KOPT-K1 (cell line): ENCODE results near the gene NLRC4.
"Not testable (repeated sequence)": the region's sequence is repeated elsewhere in the genome, so short reads cannot be mapped to it uniquely, and the experiment has no call there.

Source experiments
- H3K27ac ChIP-seq: fragments of 200-600 bp; sonication (generic); 2 replicates; pipeline ENCODE4 v1.5.1; 2016; ENCODE audit warnings: antibody characterized with exemption, mild to moderate bottlenecking, low read depth, low read length; ENCODE audit not compliant: poor library complexity, severe bottlenecking
- H3K36me3 ChIP-seq: fragments of 200-600 bp; sonication (generic); 2 replicates; pipeline ENCODE4 v1.5.1; 2017; ENCODE audit warnings: antibody characterized with exemption, mild to moderate bottlenecking, low read length, moderate library complexity; ENCODE audit not compliant: insufficient read depth
- H3K9me3 ChIP-seq: fragments of 200-600 bp; sonication (generic); 2 replicates; pipeline ENCODE4 v1.5.1; 2017; ENCODE audit warnings: antibody characterized with exemption, low read length, mild to moderate bottlenecking; ENCODE audit not compliant: insufficient read depth, poor library complexity, severe bottlenecking

Gene NLRC4

GRCh38 chr2:32227492-32227891, 37.2 kb downstream of the NLRC4 start:
- peaks cover 34% of the 10 kb centered on the region for H3K36me3 ChIP-seq
- H3K27ac ChIP-seq = no peak overlapping the region
- H3K9me3 ChIP-seq = no peaks in the 10 kb centered on the region

GRCh38 chr2:32222966-32223365, 41.7 kb downstream of the NLRC4 start:
- Histone ChIP-seq H3K27ac (no peak overlapping the region), H3K9me3 (no peaks in the 10 kb centered on the region), H3K36me3 (peaks cover 74% of the 10 kb centered on the region)

GRCh38 chr2:32220445-32220844, 44.2 kb downstream of the NLRC4 start:
- Histone ChIP-seq H3K27ac (no peak overlapping the region), H3K9me3 (no peaks in the 10 kb centered on the region), H3K36me3 (peaks cover 79% of the 10 kb centered on the region)

GRCh38 chr2:32212295-32212694, 52.4 kb downstream of the NLRC4 start:
- H3K9me3 ChIP-seq = no peaks in the 10 kb centered on the region
- no peak overlapping the region for H3K27ac ChIP-seq
- peaks cover 59% of the 10 kb centered on the region for H3K36me3 ChIP-seq

GRCh38 chr2:32210767-32211408, 53.8 kb downstream of the NLRC4 start:
- Histone ChIP-seq H3K9me3 (no peaks in the 10 kb centered on the region), H3K36me3 (peaks cover 51% of the 10 kb centered on the region), H3K27ac (no peak overlapping the region)

- not testable (repeated sequence) for H3K27ac ChIP-seq
- H3K36me3 ChIP-seq = peaks cover 56% of the 10 kb centered on the region
Measured at GRCh38 chr2:32203428-32203827, 61.3 kb downstream of the NLRC4 start.

GRCh38 chr2:32200814-32201213, 63.9 kb downstream of the NLRC4 start:
- no peak overlapping the region for H3K27ac ChIP-seq
- H3K9me3 ChIP-seq = no peaks in the 10 kb centered on the region
- H3K36me3 ChIP-seq = peaks cover 78% of the 10 kb centered on the region

More at GRCh38 chr2:32203428-32203827, 61.3 kb downstream of the NLRC4 start:
- H3K9me3 ChIP-seq = not testable (repeated sequence)

- Histone ChIP-seq H3K36me3 (peaks cover 59% of the 10 kb centered on the region), H3K9me3 (no peaks in the 10 kb centered on the region), H3K27ac (no peak overlapping the region)
Measured at GRCh38 chr2:32192418-32192817, 72.3 kb downstream of the NLRC4 start.

- H3K27ac ChIP-seq = no peak overlapping the region
- peaks cover 62% of the 10 kb centered on the region for H3K36me3 ChIP-seq
- no peaks in the 10 kb centered on the region for H3K9me3 ChIP-seq
Measured at GRCh38 chr2:32189011-32189410, 75.7 kb downstream of the NLRC4 start.

- peaks cover 65% of the 10 kb centered on the region for H3K36me3 ChIP-seq
- no peak overlapping the region for H3K27ac ChIP-seq
- no peaks in the 10 kb centered on the region for H3K9me3 ChIP-seq
Measured at GRCh38 chr2:32182667-32183066, 82.0 kb downstream of the NLRC4 start.
